Upper lobe of left lung (tissue), 4 donors: ENCODE measurements around the gene DIAPH1.

Experiments
- CTCF ChIP-seq, 6 experiments: fragments of 450-650 bp in 4 of 6; fragments of 200-600 bp in 2 of 6; sonication (generic) in 2 of 6; IDR thresholded peaks; one replicate each; pipeline ENCODE4 v1.5.1; 2016 to 2019; ENCODE audit warnings: antibody characterized with exemption in 6 of 6
- EP300 ChIP-seq, 4 donors: sonication (generic); formaldehyde crosslinking; IDR thresholded peaks; one replicate each; pipeline ENCODE4 v1.5.1; 2017; ENCODE audit warnings: antibody characterized with exemption in 4 of 4, control low read depth in 2 of 4
- POLR2A ChIP-seq, 4 donors: fragments of 450-650 bp; IDR thresholded peaks; one replicate each; pipeline ENCODE4 v1.5.1; 2016 to 2017; ENCODE audit warnings: antibody characterized with exemption in 4 of 4, mild to moderate bottlenecking in 2 of 4
- POLR2AphosphoS5 ChIP-seq, 2 donors: sonication (generic); formaldehyde crosslinking; IDR thresholded peaks; one replicate each; pipeline ENCODE4 v1.5.1; 2017; ENCODE audit warnings: antibody characterized with exemption in 2 of 2

- TF ChIP-seq CTCF (IDR thresholded peaks at IDR 0.05) (no peak), POLR2A (IDR thresholded peaks at IDR 0.05) (no peak), POLR2AphosphoS5 (IDR thresholded peaks at IDR 0.05) (no peak), EP300 (IDR thresholded peaks at IDR 0.05) (no peak)
Observed at GRCh38 chr5:141486091-141486490, 132.7 kb downstream of the DIAPH1 start.
